ENCODE data around the gene MRPL48.

DNA sequence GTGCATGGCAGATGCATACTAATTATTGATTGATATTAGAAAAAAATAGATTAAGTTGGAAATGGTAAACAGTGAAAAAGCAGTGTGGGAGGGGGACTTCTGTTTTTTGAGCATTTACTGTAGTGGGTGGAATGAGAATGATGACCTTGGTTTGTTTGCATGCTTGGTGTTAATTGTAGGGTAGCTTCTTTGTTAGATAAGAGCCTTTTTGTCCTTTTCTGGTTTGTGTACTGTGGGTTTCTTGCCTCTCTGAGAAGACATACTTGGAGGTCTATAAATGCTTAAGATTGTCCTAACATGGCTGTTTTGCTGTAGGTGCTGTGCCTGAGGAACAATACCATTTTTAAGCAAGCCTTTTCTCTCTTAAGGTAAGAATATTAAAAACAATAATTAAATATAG lies 17.0 kb downstream of the MRPL48 start:
- no peak for TF ChIP-seq ZNF274 (IDR thresholded peaks at IDR 0.05; ENCODE audit: low read depth, low read length)
- TF ChIP-seq YY1 (IDR thresholded peaks at IDR 0.05; ENCODE audit: insufficient read depth, insufficient read length): no peak
- TF ChIP-seq SUZ12 (IDR thresholded peaks at IDR 0.05; ENCODE audit: extremely low read depth, insufficient read depth, insufficient read length): no peak

Data from NT2/D1 (cell line).